NK-92 (cell line): Measurements from ENCODE around the gene LDB2.

Source experiments
- DNase-seq: peaks from one replicate; lab custom pipeline; 2025; ENCODE audit not compliant: unreplicated experiment; lab: John Stamatoyannopoulos, UW

LDB2 gene

GRCh38 chr4:16844816-16845586 is 53.4 kb downstream of the LDB2 start:
- no peak for DNase-seq

- no peak for DNase-seq
Measured at GRCh38 chr4:16843831-16844508, 54.5 kb downstream of the LDB2 start.

- no peak for DNase-seq
Measured at GRCh38 chr4:16838226-16838875, 60.1 kb downstream of the LDB2 start.

- DNase-seq: no peak
Measured at GRCh38 chr4:16837475-16837874, 61.0 kb downstream of the LDB2 start.

- no peak for DNase-seq
Measured at GRCh38 chr4:16836324-16836723, 62.1 kb downstream of the LDB2 start.

GRCh38 chr4:16835597-16836247 is 62.7 kb downstream of the LDB2 start:
- no peak for DNase-seq

- no peak for DNase-seq
Measured at GRCh38 chr4:16834814-16835213, 63.6 kb downstream of the LDB2 start.

GRCh38 chr4:16833722-16834121 is 64.7 kb downstream of the LDB2 start:
- no peak for DNase-seq

- DNase-seq: no peak
Measured at GRCh38 chr4:16830081-16830480, 68.4 kb downstream of the LDB2 start.

GRCh38 chr4:16827794-16828724 is 70.4 kb downstream of the LDB2 start:
- DNase-seq: no peak

GRCh38 chr4:16827045-16827444 is 71.4 kb downstream of the LDB2 start:
- DNase-seq: no peak

GRCh38 chr4:16826406-16826910 is 72.0 kb downstream of the LDB2 start:
- DNase-seq: no peak

GRCh38 chr4:16824278-16824806 is 74.1 kb downstream of the LDB2 start:
- no peak for DNase-seq

GRCh38 chr4:16820329-16820728 is 78.1 kb downstream of the LDB2 start:
- no peak for DNase-seq

- DNase-seq: no peak
Measured at GRCh38 chr4:16819652-16820051, 78.8 kb downstream of the LDB2 start.

GRCh38 chr4:16818005-16818404 is 80.4 kb downstream of the LDB2 start:
- DNase-seq: no peak

- DNase-seq: no peak
Measured at GRCh38 chr4:16817286-16817685, 81.2 kb downstream of the LDB2 start.

- no peak for DNase-seq
Measured at GRCh38 chr4:16814361-16814760, 84.1 kb downstream of the LDB2 start.

GRCh38 chr4:16812041-16812440 is 86.4 kb downstream of the LDB2 start:
- DNase-seq: no peak

GRCh38 chr4:16809943-16810342 is 88.5 kb downstream of the LDB2 start:
- DNase-seq: no peak
